IMR-90 (cell line): ENCODE data around the gene KDM1B. TPM values are rescaled to one million over a fixed set of nuclear protein-coding genes. Genes with fewer than 3 reads are reported as not detected.

Source experiments
- ATAC-seq: fragments of 200-7000 bp; cut with Tn5 transposase; 2 replicates; pipeline ENCODE4 v1.9.1; 2020; ENCODE audit warnings: low read depth, mild to moderate bottlenecking, moderate library complexity
- BruUV-seq: library from RNA; stranded (reverse); fragments of 400-500 nt; replicated peaks from 2 replicates; lab custom pipeline; 2021; lab: Mats Ljungman, UMichigan
- CTCF ChIA-PET: fragments of 300-600 bp; formaldehyde crosslinking; extraction: SDS; loops from one replicate; lab custom pipeline; 2021; ENCODE audit warnings: antibody characterized with exemption; lab: Yijun Ruan, JAX
- POLR2A ChIA-PET: fragments of 300-600 bp; sonication (Branson Sonifier 250); formaldehyde crosslinking; loops from one replicate; lab custom pipeline; 2022; ENCODE audit warnings: antibody characterized with exemption; ENCODE audit not compliant: unreplicated experiment; lab: Charles Lee
- DNase-seq: peaks from one replicate; pipeline ENCODE4 v3.0.0; 2013
- H2AFZ ChIP-seq: replicated peaks from 2 replicates; pipeline ENCODE3; 2013; ENCODE audit warnings: low read length, mild to moderate bottlenecking; ENCODE audit not compliant: poor library complexity
- H2AK5ac ChIP-seq: 2 replicates; pipeline ENCODE4 v1.6.1; 2013; ENCODE audit warnings: low read depth, low read length, inconsistent platforms
- H2AK9ac ChIP-seq: replicated peaks from 2 replicates; pipeline ENCODE3; 2013; ENCODE audit warnings: mild to moderate bottlenecking, low read depth, low read length, moderate library complexity; ENCODE audit not compliant: poor library complexity
- H2BK120ac ChIP-seq: 2 replicates; pipeline ENCODE4 v1.6.1; 2013; ENCODE audit warnings: low read depth, low read length, inconsistent platforms
- H2BK15ac ChIP-seq: 3 replicates; pipeline ENCODE4 v1.6.1; 2013; ENCODE audit warnings: low read depth, low read length, inconsistent platforms
- H2BK20ac ChIP-seq: 2 replicates; pipeline ENCODE4 v1.6.1; 2013; ENCODE audit warnings: low read depth, mild to moderate bottlenecking, inconsistent platforms, low read length, moderate library complexity
- H2BK5ac ChIP-seq: 2 replicates; pipeline ENCODE4 v1.6.1; 2013; ENCODE audit warnings: mild to moderate bottlenecking, low read depth, low read length, inconsistent platforms; ENCODE audit not compliant: poor library complexity, severe bottlenecking
- H3K14ac ChIP-seq: replicated peaks from 2 replicates; pipeline ENCODE4 v1.6.1; 2013; ENCODE audit warnings: low read depth, low read length, inconsistent platforms
- H3K18ac ChIP-seq: 2 replicates; pipeline ENCODE4 v1.6.1; 2013; ENCODE audit warnings: low read depth, low read length, control low read depth
- H3K23ac ChIP-seq: 2 replicates; pipeline ENCODE4 v1.6.1; 2013; ENCODE audit warnings: low read depth, low read length, inconsistent platforms
- H3K27ac ChIP-seq: 2 replicates; pipeline ENCODE4 v1.5.1; 2013; ENCODE audit warnings: mild to moderate bottlenecking, control low read depth, low read length; ENCODE audit not compliant: insufficient read depth
- H3K27me3 ChIP-seq: 2 replicates; pipeline ENCODE4 v1.6.1; 2013; ENCODE audit warnings: low read length; ENCODE audit not compliant: control insufficient read depth, insufficient read depth
- H3K36me3 ChIP-seq: 2 replicates; pipeline ENCODE4 v1.6.1; 2013; ENCODE audit warnings: low read length, mixed read lengths; ENCODE audit not compliant: control insufficient read depth, insufficient read depth
- H3K4ac ChIP-seq: 2 replicates; pipeline ENCODE4 v1.6.1; 2013; ENCODE audit warnings: low read depth, low read length, inconsistent platforms
- H3K4me1 ChIP-seq: 2 replicates; pipeline ENCODE4 v1.6.1; 2013; ENCODE audit warnings: low read length, mixed read lengths; ENCODE audit not compliant: control insufficient read depth, insufficient read depth
- H3K4me2 ChIP-seq: 2 replicates; pipeline ENCODE4 v1.6.1; 2013; ENCODE audit warnings: low read depth, mild to moderate bottlenecking, control low read depth, low read length, moderate library complexity
- H3K4me3 ChIP-seq: 2 replicates; pipeline ENCODE4 v1.5.1; 2013; ENCODE audit warnings: low read depth, mild to moderate bottlenecking, control low read depth, low read length, moderate library complexity; ENCODE audit not compliant: insufficient read depth
- H3K56ac ChIP-seq: 2 replicates; pipeline ENCODE4 v1.6.1; 2013; ENCODE audit warnings: low read length, inconsistent platforms; ENCODE audit not compliant: insufficient read depth; ENCODE audit errors: extremely low read depth
- H3K79me1 ChIP-seq, 2 experiments: 2 replicates each; pipeline ENCODE4 v1.6.1; 2013; ENCODE audit warnings: low read length in 2 of 2, inconsistent platforms in 1 of 2, low read depth in 1 of 2
- H3K9ac ChIP-seq: 2 replicates; pipeline ENCODE4 v1.6.1; 2013; ENCODE audit warnings: low read depth, low read length, control low read depth
- H3K9me1 ChIP-seq: 2 replicates; pipeline ENCODE4 v1.6.1; 2013; ENCODE audit warnings: low read length, inconsistent platforms; ENCODE audit not compliant: insufficient read depth
- H3K9me3 ChIP-seq: 2 replicates; pipeline ENCODE4 v1.6.1; 2013; ENCODE audit warnings: low read length; ENCODE audit not compliant: control insufficient read depth, insufficient read depth
- H4K20me1 ChIP-seq: 2 replicates; pipeline ENCODE4 v1.6.1; 2013; ENCODE audit warnings: low read length, inconsistent platforms; ENCODE audit not compliant: insufficient read depth
- H4K5ac ChIP-seq: 2 replicates; pipeline ENCODE4 v1.6.1; 2013; ENCODE audit warnings: mild to moderate bottlenecking, low read depth, low read length, control low read depth
- H4K8ac ChIP-seq, 2 experiments: 2 replicates each; pipeline ENCODE4 v1.6.1; 2013; ENCODE audit warnings: low read depth in 2 of 2, low read length in 2 of 2, control low read depth in 1 of 2, inconsistent platforms in 1 of 2
- H4K91ac ChIP-seq: 2 replicates; pipeline ENCODE4 v1.6.1; 2013; ENCODE audit warnings: low read depth, low read length, inconsistent platforms; ENCODE audit not compliant: insufficient read depth
- BHLHE40 ChIP-seq: fragments of 150-350 bp; IDR thresholded peaks from 2 replicates; pipeline ENCODE4 v1.6.1; 2016; ENCODE audit warnings: mild to moderate bottlenecking, low read depth, low read length
- CEBPB ChIP-seq: IDR thresholded peaks from 2 replicates; pipeline ENCODE4 v1.6.1; 2012; ENCODE audit warnings: low read depth, low read length, improper control_type of control experiment
- CHD1 ChIP-seq: IDR thresholded peaks from 2 replicates; pipeline ENCODE4 v1.6.1; 2012; ENCODE audit warnings: low read depth, low read length, improper control_type of control experiment
- FOS ChIP-seq: fragments of 150-350 bp; IDR thresholded peaks from 2 replicates; pipeline ENCODE4 v1.6.1; 2016; ENCODE audit warnings: low read depth, low read length
- MAFK ChIP-seq: IDR thresholded peaks from 2 replicates; pipeline ENCODE4 v1.6.1; 2012; ENCODE audit warnings: low read depth, low read length, improper control_type of control experiment
- MAZ ChIP-seq: IDR thresholded peaks from 2 replicates; pipeline ENCODE4 v1.6.1; 2012; ENCODE audit warnings: low read depth, mild to moderate bottlenecking, low read length, improper control_type of control experiment, moderate library complexity, borderline replicate concordance
- MXI1 ChIP-seq: IDR thresholded peaks from 2 replicates; pipeline ENCODE4 v1.6.1; 2012; ENCODE audit warnings: low read depth, mild to moderate bottlenecking, low read length, moderate library complexity, borderline replicate concordance
- NFE2L2 ChIP-seq: fragments of 150-350 bp; IDR thresholded peaks from 2 replicates; pipeline ENCODE4 v1.6.1; 2016; ENCODE audit warnings: low read depth, mild to moderate bottlenecking, low read length
- POLR2A ChIP-seq: IDR thresholded peaks from 2 replicates; pipeline ENCODE4 v1.6.1; 2012; ENCODE audit warnings: mild to moderate bottlenecking, low read depth, low read length
- RAD21 ChIP-seq: IDR thresholded peaks from 2 replicates; pipeline ENCODE4 v1.6.1; 2012; ENCODE audit warnings: low read length, improper control_type of control experiment
- RCOR1 ChIP-seq: IDR thresholded peaks from 2 replicates; pipeline ENCODE4 v1.6.1; 2012; ENCODE audit warnings: mild to moderate bottlenecking, low read length, improper control_type of control experiment; ENCODE audit not compliant: insufficient replicate concordance
- RFX5 ChIP-seq: IDR thresholded peaks from 2 replicates; pipeline ENCODE4 v1.8.0; 2012; ENCODE audit warnings: low read depth, mild to moderate bottlenecking, low read length, moderate library complexity
- SMC3 ChIP-seq: fragments of 150-350 bp; IDR thresholded peaks from 2 replicates; pipeline ENCODE4 v1.6.1; 2016; ENCODE audit warnings: low read depth, mild to moderate bottlenecking, antibody characterized with exemption, low read length, moderate library complexity
- WGBS, 2 experiments: methylation state at CpG; one replicate each; pipeline versions ENCODE4 v1.1.5 to v1.1.7; 2013; ENCODE audit warnings: missing lambda C conversion rate in 2 of 2; ENCODE audit not compliant: insufficient read length in 1 of 2; ENCODE audit errors: extremely low coverage in 2 of 2; 5-methylcytosine and 5-hydroxymethylcytosine counted together
- dilution Hi-C: fragments of 300-500 bp; cut with HindIII; formaldehyde crosslinking; loops from one replicate; pipeline ENCODE4 v1.14.3; 2018; ENCODE audit warnings: low sequenced_read_pairs; ENCODE audit not compliant: unreplicated experiment
- in situ Hi-C: fragments of 300-500 bp; cut with MboI; formaldehyde crosslinking; loops from 3 replicates; pipeline ENCODE4 v1.14.3; 2019; ENCODE audit warnings: low sequenced_read_pairs, inconsistent platforms, mixed read lengths
- intact Hi-C: fragments of 100-400 bp; cut with micrococcal nuclease; formaldehyde crosslinking; loops from 2 replicates; pipeline ENCODE4 v1.10.0; 2022
- polyA plus RNA-seq, 3 experiments: library from polyadenylated mRNA; depleted of rRNA; stranded (reverse); fragments of >200 nt; gene quantifications; 2 replicates each; pipeline ENCODE4 v1.2.3, GENCODE V29; 2012; ENCODE audit warnings: low replicate concordance in 1 of 3
- total RNA-seq: library from RNA; depleted of rRNA; stranded (reverse); fragments of >200 nt; gene quantifications from 2 replicates; pipeline ENCODE4 v1.2.3, GENCODE V29; 2012
- TF ChIP-seq, protein P1 (sequence below): fragments of 150-350 bp; IDR thresholded peaks from 2 replicates; pipeline ENCODE4 v1.6.1; 2016; ENCODE audit warnings: low read depth, mild to moderate bottlenecking, low read length, moderate library complexity, borderline replicate concordance
- TF ChIP-seq, protein P2 (sequence below): conservative IDR thresholded peaks from 2 replicates; pipeline ENCODE4 v1.5.1; 2012; ENCODE audit warnings: mild to moderate bottlenecking, low read depth, low read length, improper control_type of control experiment
- TF ChIP-seq, protein P3 (sequence below): fragments of 150-350 bp; IDR thresholded peaks from 2 replicates; pipeline ENCODE4 v1.6.1; 2017; ENCODE audit warnings: mild to moderate bottlenecking, antibody characterized with exemption, low read length, low read depth

Gene KDM1B
- total and polyA plus RNA-seq, 2 of the 4 experiments (the other 2 are of a cell fraction): 13.2 to 16.7 TPM

DNA sequence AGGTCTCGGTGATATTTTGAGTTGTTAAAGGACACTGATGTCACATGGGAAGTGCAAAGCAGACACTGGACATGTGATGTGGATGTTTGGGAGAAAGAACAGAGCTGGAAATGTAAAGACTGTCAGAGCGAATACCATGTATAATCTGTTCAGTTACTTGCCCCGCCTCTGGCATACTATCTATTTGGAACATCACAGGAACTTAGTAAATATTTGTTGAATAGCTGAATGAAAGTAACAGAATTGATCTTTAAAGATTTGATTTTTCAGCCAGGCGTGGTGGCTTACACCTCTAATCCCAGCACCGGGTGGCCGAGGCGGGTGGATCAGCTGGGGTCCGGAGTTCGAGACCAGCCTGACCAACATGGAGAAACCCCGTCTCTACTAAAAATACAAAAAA, 19.0 kb upstream of the KDM1B start:
- Histone ChIP-seq H3K27me3 (no peaks in the 10 kb centered on the region), H3K9ac (no peak overlapping the region), H3K4me3 (no peak overlapping the region), H2BK5ac (no peak overlapping the region), H3K4me1 (no peaks in the 10 kb centered on the region), H4K8ac (no peak overlapping the region), H2AK5ac (no peak overlapping the region), H3K9me3 (no peaks in the 10 kb centered on the region), H3K4ac (no peak overlapping the region), H3K36me3 (peaks cover 7% of the 10 kb centered on the region), H4K20me1 (no peaks in the 10 kb centered on the region), H2BK120ac (no peak overlapping the region), H3K9me1 (no peaks in the 10 kb centered on the region; the same call in 1 of the 2 replicates), H3K18ac (no peak overlapping the region), H3K79me1 (no peaks in the 10 kb centered on the region), H2BK20ac (no peak overlapping the region), H3K4me2 (no peak overlapping the region), H2AFZ (no peak overlapping the region), H4K5ac (no peak overlapping the region), H3K23ac (no peak overlapping the region), H3K27ac (no peak overlapping the region), H3K56ac (no peak overlapping the region), H2BK15ac (no peak overlapping the region), H2AK9ac (no peak overlapping the region), H4K91ac (no peak overlapping the region), H3K14ac (no peak overlapping the region)
- no peak for ATAC-seq
- no peak for TF ChIP-seq MAZ
- TF ChIP-seq CHD1: no peak
- no peak for TF ChIP-seq CEBPB
- TF ChIP-seq MAFK: no peak
- TF ChIP-seq, protein P1, sequence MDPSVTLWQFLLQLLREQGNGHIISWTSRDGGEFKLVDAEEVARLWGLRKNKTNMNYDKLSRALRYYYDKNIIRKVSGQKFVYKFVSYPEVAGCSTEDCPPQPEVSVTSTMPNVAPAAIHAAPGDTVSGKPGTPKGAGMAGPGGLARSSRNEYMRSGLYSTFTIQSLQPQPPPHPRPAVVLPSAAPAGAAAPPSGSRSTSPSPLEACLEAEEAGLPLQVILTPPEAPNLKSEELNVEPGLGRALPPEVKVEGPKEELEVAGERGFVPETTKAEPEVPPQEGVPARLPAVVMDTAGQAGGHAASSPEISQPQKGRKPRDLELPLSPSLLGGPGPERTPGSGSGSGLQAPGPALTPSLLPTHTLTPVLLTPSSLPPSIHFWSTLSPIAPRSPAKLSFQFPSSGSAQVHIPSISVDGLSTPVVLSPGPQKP: no peak
- no peak for TF ChIP-seq MXI1
- no peak for TF ChIP-seq RFX5
- no peak for TF ChIP-seq RAD21
- TF ChIP-seq RCOR1: no peak
- TF ChIP-seq POLR2A: no peak
- TF ChIP-seq BHLHE40: no peak
- TF ChIP-seq SMC3: no peak
- TF ChIP-seq, protein P2, sequence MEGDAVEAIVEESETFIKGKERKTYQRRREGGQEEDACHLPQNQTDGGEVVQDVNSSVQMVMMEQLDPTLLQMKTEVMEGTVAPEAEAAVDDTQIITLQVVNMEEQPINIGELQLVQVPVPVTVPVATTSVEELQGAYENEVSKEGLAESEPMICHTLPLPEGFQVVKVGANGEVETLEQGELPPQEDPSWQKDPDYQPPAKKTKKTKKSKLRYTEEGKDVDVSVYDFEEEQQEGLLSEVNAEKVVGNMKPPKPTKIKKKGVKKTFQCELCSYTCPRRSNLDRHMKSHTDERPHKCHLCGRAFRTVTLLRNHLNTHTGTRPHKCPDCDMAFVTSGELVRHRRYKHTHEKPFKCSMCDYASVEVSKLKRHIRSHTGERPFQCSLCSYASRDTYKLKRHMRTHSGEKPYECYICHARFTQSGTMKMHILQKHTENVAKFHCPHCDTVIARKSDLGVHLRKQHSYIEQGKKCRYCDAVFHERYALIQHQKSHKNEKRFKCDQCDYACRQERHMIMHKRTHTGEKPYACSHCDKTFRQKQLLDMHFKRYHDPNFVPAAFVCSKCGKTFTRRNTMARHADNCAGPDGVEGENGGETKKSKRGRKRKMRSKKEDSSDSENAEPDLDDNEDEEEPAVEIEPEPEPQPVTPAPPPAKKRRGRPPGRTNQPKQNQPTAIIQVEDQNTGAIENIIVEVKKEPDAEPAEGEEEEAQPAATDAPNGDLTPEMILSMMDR: no peak
- no peak for TF ChIP-seq NFE2L2
- TF ChIP-seq, protein P3, sequence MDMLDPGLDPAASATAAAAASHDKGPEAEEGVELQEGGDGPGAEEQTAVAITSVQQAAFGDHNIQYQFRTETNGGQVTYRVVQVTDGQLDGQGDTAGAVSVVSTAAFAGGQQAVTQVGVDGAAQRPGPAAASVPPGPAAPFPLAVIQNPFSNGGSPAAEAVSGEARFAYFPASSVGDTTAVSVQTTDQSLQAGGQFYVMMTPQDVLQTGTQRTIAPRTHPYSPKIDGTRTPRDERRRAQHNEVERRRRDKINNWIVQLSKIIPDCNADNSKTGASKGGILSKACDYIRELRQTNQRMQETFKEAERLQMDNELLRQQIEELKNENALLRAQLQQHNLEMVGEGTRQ: no peak
- TF ChIP-seq FOS: no peak
- POLR2A ChIA-PET: no interaction called here
- in situ Hi-C loops (no loop called here), intact Hi-C loops (no loop called here), dilution Hi-C loops (no loop called here)
- no peak for DNase-seq
- WGBS, 2 experiments: 95% methylated on average over 2 of the region's 10 CpGs; no CpG with 5 or more reads in 1 of the 2 experiments
- CTCF ChIA-PET: no interaction called here
- BruUV-seq: no TSS peak
